RWPE2 (cell line): Measurements from ENCODE around the gene TXNL4A.

Experiments used
- ATAC-seq: fragments of 200-7000 bp; cut with Tn5 transposase; 3 replicates; pipeline ENCODE4 v1.9.1; 2021; ENCODE audit warnings: low read depth
- DNase-seq: peaks from one replicate; pipeline ENCODE4 v3.0.0-alpha.2; 2020; ENCODE audit warnings: low spot score
- H3K27ac ChIP-seq: fragments of 450-650 bp; 2 replicates; pipeline ENCODE4 v1.5.1; 2017; ENCODE audit warnings: mild to moderate bottlenecking; ENCODE audit not compliant: poor library complexity, severe bottlenecking
- H3K27me3 ChIP-seq: fragments of 250-450 bp; sonication (Bioruptor Pico); 2 replicates; pipeline ENCODE4 v1.5.1; 2021; ENCODE audit warnings: mild to moderate bottlenecking, moderate library complexity; ENCODE audit not compliant: insufficient read depth, poor library complexity, severe bottlenecking
- H3K36me3 ChIP-seq: fragments of 250-450 bp; sonication (Bioruptor Pico); 2 replicates; pipeline ENCODE4 v1.5.1; 2020; ENCODE audit warnings: low read depth, mild to moderate bottlenecking, moderate library complexity
- H3K4me1 ChIP-seq: fragments of 250-450 bp; sonication (Bioruptor Pico); 2 replicates; pipeline ENCODE4 v1.5.1; 2021; ENCODE audit warnings: mild to moderate bottlenecking, moderate library complexity; ENCODE audit not compliant: insufficient read depth, poor library complexity, severe bottlenecking
- H3K4me3 ChIP-seq: fragments of 250-450 bp; sonication (Bioruptor Pico); 2 replicates; pipeline ENCODE4 v1.5.1; 2021; ENCODE audit warnings: mild to moderate bottlenecking, moderate library complexity; ENCODE audit not compliant: severe bottlenecking
- H3K9me3 ChIP-seq: fragments of 250-450 bp; sonication (Bioruptor Pico); 2 replicates; pipeline ENCODE4 v1.5.1; 2021; ENCODE audit warnings: mild to moderate bottlenecking, moderate library complexity; ENCODE audit not compliant: severe bottlenecking
- CTCF ChIP-seq: fragments of 450-650 bp; IDR thresholded peaks from one replicate; pipeline ENCODE4 v1.5.1; 2017; ENCODE audit warnings: mild to moderate bottlenecking, moderate library complexity; ENCODE audit not compliant: poor library complexity, severe bottlenecking

Gene TXNL4A

DNA sequence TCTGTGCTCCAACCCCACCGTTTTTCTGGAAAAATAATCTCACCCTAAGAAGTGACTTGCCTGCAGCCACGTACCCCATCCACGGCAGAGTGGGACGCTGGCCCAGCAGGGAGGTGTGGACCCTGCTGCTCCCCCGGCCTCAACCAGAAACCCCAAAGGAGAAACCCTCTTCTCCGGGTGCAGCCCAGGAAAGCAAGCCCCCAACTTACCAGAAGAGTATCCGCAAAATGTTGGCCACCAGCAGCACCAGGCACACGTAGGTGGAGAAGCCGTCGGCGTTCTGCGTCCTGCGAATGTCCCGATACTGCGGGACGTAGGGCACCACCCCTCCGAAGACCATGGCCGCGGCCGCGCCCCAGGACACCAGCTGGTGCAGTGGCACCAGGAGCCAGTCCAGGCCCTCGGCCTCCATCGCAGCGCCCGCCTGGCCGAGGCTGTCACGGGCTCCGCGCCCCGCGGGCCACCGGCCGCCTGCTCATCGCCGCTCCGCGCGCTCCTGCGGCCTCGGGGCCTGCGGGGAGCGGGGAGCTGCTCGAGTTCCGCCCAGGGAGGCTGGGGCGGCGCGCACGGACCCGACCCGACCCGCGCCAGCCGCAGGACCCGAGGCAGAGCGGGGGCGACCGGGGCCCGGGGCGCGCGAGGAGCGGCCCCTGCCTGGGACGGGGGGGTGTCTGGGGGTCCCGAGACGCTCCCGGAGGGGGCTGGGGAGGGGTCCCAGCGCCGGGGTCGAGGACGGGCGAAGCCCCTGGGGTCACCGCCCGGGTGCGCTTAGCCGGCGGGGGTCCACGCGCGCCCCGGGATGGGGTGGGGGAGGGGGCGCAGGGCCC is 37.6 kb downstream of the TXNL4A start:
- peak overlapping the region; percentile 45 for H3K27ac ChIP-seq
- peaks cover 5% of the 10 kb centered on the region for H3K4me1 ChIP-seq
- H3K9me3 ChIP-seq, result no peaks in the 10 kb centered on the region
- H3K4me3 ChIP-seq, result peak overlapping the region; percentile 83
- TF ChIP-seq CTCF, result no peak
- H3K36me3 ChIP-seq, result peaks cover 19% of the 10 kb centered on the region
- no peaks in the 10 kb centered on the region for H3K27me3 ChIP-seq
- ATAC-seq (peak; percentile 43), DNase-seq (no peak)

GRCh38 chr18:79949697-79950487 is 38.5 kb downstream of the TXNL4A start:
- Histone ChIP-seq H3K9me3 (no peaks in the 10 kb centered on the region), H3K36me3 (peaks cover 19% of the 10 kb centered on the region), H3K27me3 (no peaks in the 10 kb centered on the region), H3K4me1 (peaks cover 5% of the 10 kb centered on the region), H3K4me3 (peak overlapping the region; percentile 83), H3K27ac (peak overlapping the region; percentile 45)
- DNase-seq (no peak), ATAC-seq (no peak)
- no peak for TF ChIP-seq CTCF

DNA sequence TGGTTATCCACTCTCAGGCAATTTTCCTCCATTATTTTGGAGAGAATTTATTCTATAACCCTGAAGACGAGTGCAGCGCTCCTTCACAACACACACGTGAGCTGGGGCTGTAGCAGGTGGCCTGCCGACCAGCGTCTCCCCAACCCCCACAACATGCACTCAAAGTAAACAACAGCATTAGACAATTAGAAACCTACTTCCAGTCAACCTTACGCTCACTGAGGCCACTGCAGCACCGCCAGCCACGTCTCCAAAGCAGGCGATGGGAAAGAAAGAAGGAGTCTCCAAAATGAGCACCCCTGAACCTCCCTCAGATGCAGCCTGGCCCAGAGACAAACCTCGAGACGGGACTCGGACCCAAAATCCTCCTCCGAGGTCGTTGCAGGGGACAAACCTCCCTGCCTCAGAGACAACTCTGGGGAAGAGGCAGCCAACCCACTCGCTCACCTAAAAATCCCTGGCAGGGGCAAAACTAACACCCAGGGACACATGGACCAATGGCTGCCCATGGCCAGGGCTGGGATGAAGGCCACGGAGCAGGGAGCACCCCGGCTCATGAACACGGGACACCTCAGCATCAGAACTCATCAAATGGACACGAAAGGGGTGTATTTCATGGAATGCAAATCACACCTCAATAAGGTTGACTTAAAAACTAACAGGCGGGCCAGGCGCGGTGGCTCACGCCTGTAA is 39.5 kb downstream of the TXNL4A start:
- H3K4me3 ChIP-seq, result no peak overlapping the region
- H3K27me3 ChIP-seq, result no peaks in the 10 kb centered on the region
- DNase-seq (no peak), ATAC-seq (no peak)
- TF ChIP-seq CTCF, result no peak
- peaks cover 19% of the 10 kb centered on the region for H3K36me3 ChIP-seq
- no peak overlapping the region for H3K27ac ChIP-seq
- no peaks in the 10 kb centered on the region for H3K9me3 ChIP-seq
- H3K4me1 ChIP-seq, result peaks cover 5% of the 10 kb centered on the region

DNA sequence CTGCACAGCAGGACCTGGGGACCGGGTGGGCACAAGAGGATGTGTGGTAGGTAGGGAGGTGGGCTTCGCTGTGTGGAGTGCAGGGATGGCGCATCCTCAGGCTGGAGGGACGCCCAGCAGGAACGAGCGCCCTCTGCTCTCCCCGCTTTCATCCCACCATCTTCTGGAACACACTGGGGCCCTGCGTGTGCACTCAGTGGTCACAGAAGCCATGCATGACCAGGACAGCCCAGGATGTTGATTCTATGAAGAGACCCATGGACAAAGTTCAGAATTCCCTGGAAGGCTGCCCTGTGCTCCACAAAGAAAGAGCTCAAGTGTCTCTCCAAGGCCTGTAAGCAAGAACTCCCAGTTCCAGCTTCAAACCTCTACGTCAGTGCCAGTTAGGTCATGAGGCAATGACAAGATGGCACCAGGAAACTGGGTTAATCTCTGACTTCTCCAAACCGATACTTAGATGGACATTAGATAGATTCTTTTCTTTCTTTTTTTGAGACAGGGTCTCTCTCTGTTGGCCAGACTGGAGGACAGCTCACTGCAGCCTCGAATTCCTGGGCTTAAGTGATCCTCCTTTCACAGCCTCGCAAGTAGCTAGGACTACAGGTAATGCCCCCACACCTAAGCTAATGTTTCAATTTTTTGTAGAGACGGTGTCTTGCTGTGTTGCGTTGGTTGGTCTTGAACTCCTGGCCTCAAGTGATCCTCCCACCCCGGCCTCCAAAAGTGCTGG is 40.3 kb downstream of the TXNL4A start:
- DNase-seq, result no peak

More for the DNA sequence above, 40.3 kb downstream of the TXNL4A start:
- Histone ChIP-seq H3K27ac (no peak overlapping the region), H3K36me3 (peaks cover 20% of the 10 kb centered on the region), H3K4me3 (no peak overlapping the region), H3K4me1 (peaks cover 5% of the 10 kb centered on the region), H3K27me3 (no peaks in the 10 kb centered on the region), H3K9me3 (no peaks in the 10 kb centered on the region)
- ATAC-seq, result no peak
- TF ChIP-seq CTCF, result no peak
